ENCODE results near the gene CCR9.
"Not testable (repeated sequence)": the region's sequence is repeated elsewhere in the genome, so short reads cannot be mapped to it uniquely, and the experiment has no call there.

Gene CCR9, protein sequence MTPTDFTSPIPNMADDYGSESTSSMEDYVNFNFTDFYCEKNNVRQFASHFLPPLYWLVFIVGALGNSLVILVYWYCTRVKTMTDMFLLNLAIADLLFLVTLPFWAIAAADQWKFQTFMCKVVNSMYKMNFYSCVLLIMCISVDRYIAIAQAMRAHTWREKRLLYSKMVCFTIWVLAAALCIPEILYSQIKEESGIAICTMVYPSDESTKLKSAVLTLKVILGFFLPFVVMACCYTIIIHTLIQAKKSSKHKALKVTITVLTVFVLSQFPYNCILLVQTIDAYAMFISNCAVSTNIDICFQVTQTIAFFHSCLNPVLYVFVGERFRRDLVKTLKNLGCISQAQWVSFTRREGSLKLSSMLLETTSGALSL

DNA sequence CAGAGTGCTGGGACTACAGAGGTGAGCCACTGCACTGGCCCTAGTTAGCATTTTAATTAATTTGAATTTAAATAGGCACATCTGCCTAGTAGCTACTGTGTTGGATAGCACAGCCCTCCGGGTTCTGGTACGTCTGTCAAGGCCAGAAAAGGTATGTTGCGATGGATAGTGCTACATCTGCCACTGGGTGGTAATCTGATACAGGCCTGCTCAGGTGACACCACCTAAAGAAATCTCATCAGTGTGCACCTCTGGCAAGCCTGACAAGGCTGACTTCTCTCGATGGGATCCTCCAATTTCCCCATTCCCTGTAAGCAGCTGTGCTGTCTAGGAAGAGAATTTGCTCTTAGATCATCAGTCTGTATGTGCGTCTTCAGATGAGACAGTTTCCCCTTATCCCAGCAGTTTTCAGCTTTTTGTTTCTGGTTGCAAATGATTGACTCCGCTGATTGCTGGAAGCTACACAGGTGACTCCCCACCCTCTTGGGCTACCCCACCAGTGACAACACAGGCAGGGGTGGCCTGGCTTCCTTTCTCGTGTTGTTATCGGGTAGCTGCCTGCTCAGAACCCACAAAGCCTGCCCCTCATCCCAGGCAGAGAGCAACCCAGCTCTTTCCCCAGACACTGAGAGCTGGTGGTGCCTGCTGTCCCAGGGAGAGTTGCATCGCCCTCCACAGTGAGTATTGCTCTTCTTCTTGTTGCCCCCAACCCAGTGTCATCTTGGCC lies at the start of gene CCR9:
Gene CCR9 (plus strand): TSS at position 565 of the 727 bp plus-strand sequence. CDS start 8,391 bp downstream, outside the sequence.
- DNase-seq (ENCODE audit: low read depth) = no peak

DNA sequence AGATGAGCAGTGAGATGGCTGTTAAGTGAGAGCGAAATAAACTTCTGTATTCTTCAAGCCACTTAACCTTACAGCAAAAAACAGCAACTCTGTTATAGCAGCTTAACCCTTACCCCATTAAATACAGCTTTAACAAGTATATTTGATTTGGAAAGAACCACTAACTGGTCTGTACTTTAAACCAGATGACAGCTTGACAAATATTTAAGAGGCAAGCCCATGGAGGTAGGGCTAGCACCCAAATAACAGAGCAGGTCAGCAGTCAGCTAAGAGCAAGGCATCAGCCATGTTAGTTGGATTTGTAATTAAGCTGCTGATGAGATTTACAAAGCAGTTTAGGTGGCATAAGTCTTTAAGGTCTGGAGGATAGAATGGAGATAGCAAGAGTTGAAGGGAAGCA lies 47.9 kb upstream of the CCR9 start:
- no peak for DNase-seq (ENCODE audit: low read depth)

DNA sequence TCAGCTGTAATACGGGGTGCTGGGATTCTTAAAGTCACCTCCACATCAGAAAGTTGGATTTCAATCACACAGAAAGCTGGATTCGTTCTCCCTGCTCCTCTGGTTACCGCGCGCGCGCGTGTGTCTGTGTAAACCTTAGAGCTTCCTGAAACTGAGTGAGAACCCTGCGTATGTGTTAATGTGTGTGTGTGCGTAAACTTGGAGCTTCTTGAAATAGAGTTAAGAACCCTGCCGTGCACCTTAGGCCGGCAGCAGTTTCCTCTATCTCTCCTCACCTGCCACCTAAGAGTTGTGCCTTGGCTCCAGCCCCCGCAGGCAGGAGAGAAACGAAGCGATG lies 45.0 kb upstream of the CCR9 start:
- DNase-seq (ENCODE audit: low read depth) = no peak

DNA sequence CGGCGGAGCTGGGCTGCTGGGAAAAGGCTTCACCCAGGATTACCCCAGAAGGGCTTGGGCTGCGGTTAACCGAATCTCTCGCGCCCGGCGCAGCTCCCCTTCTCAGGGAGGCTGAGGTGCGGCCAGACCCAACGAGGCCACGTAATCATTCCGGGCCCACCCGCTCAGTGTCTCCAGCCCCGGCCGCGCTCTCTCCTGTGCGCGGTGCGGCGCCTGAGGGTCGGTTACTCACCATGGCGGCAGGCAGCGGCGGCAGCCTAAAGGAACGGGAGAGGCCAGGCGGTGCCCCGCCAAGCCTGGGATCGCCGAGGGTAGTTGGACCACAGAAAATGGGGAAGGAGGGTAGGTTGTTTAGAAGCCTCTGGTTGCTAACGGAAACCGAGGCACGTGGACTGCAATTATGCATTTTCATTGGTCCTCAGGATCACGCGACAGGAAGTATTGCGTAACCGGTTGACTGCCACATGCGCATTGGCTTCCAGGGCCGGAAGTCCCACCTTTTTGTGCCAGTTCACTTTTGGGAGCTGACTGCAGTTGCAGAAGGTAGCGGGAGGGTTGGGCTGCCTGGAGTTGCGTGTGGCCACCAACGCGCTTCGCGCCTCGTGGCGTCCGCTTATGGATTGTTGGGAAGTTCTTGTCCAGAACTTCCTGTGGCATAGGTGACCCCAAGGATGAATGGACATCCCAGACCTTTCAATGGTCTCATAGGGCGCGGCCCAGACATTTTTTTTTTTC lies 44.4 kb upstream of the CCR9 start, which contains the start of gene LZTFL1:
Gene LZTFL1 (minus strand): TSS at position 363 of the 735 bp plus-strand sequence. CDS start 128 bp downstream, at position 235.
- peak; percentile 58 for DNase-seq (ENCODE audit: low read depth)

DNA sequence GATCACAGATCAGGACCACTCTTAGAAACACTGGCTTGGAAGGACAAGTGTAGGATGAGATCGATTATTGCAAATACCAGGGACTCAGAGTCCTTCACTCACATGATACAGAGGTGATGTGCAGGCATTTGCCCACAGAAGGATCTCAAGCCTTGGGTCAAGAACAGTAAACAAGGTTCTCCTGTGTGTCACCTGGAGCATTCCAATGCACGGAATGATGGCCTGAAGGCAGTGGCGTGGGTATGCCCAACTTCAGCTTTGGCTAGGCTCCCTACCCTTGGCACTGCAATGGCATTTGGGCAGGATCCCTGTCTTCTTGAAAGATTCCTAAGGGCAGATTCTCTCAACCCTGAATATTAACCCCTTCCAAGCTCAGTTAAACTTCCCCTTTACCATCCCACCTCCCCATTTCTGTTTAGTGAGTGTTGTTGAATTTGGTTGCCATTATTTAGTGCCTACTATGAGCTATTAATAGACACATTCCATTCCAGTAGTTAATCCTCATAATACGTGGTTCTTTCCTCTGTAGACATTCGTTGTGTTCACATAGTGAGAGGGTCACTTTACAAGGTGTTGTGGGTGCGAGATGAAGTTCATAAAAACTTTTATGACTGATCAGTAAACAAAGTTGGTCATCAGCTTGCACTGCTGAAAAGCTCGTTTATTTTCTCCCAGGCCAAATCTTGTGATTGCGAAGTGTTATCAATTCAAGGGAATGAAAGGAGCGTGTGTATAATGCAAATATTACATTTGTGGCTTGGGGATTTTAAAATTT lies 43.3 kb upstream of the CCR9 start:
- DNase-seq (ENCODE audit: low read depth) = no peak

DNA sequence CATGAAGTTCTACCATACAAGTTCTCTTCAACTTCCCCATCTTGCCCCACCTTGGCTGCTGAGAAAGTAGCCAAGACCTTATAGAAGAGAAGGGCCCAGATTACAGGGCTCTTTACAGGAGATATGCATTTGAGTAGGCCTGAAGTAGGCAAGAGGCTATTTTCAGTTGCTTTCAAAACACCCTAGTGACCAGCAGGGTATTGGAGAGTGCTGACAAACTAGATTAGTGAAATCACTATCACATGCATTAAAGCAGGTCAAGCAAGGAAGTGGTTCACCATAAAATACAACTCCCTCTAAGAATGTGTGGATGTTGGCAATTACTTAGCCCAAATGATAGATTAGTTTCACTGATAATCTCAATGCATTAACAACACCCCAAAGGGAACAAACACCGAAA lies 41.7 kb upstream of the CCR9 start:
- no peak for DNase-seq (ENCODE audit: low read depth)

DNA sequence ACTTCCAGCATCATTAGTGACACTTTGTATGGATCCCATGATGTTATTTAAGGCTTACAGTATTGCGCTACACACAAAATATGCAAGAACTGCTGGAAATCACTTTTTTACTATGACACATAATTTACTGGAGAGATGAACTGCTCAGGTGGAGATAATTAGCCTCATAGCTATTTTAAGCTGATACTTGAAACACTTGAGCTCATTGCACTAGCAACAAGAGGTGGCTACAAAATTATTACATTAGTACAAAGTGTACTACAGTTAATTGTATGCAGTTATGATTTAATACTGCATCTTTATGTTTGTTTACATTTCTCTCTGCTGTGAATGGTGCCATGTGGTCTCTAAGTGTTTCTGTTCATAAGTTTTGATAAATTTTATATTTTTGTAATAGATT lies 38.0 kb upstream of the CCR9 start:
- DNase-seq (ENCODE audit: low read depth) = no peak

DNA sequence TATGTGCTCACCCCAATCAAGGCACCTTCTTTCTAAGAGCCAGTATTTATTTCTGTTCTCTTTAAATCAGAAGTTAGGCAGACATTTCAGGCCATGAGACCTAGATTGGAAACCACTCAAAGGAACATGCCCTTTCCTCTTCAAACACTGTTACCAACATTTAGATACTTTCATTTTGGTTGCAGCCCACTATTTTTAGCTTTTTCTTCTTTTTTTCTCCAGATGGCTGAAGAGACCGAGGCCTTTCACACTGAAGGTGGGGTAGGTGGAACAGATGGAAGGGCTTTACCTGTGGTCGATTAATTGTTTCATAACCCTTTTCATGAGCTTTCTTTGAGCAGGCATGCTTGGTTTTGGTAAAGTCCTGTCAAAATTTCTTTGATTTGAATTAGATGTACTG lies 33.5 kb upstream of the CCR9 start:
- DNase-seq (ENCODE audit: low read depth) = no peak

DNA sequence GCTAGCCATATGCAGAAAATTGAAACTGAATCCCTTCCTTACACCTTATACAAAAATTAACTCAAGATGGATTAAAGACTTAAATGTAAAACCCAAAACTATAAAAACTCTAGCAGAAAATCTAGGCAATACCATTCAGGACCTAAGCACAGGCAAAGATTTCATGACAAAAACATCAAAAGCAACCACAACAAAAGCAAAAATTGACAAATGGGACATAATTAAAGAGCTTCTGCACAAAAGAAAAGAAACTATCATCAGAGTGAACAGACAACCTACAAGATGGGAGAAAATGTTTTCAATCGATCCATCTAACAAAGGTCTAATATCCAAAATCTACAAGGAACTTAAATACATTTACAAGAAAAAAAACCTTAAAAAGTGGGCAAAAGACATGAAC lies 30.0 kb upstream of the CCR9 start:
- DNase-seq (ENCODE audit: low read depth) = not testable (repeated sequence)

DNA sequence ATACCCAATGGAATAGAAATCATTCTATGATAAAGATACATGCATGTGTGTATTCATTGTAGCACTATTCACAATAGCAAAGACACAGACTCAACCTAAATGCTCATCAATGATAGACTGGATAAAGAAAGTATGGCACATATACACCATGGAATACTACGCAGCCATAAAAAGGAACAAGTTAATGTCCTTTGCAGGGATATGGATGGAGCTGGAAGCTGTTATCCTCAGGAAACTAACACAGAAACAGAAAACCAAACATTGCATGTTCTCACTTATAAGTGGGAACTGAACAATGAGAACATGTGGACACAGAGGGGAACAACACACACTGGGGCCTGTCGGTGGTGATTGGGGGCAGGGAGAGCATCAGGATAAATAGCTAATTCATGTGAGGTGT lies 29.3 kb upstream of the CCR9 start:
- not testable (repeated sequence) for DNase-seq (ENCODE audit: low read depth)

DNA sequence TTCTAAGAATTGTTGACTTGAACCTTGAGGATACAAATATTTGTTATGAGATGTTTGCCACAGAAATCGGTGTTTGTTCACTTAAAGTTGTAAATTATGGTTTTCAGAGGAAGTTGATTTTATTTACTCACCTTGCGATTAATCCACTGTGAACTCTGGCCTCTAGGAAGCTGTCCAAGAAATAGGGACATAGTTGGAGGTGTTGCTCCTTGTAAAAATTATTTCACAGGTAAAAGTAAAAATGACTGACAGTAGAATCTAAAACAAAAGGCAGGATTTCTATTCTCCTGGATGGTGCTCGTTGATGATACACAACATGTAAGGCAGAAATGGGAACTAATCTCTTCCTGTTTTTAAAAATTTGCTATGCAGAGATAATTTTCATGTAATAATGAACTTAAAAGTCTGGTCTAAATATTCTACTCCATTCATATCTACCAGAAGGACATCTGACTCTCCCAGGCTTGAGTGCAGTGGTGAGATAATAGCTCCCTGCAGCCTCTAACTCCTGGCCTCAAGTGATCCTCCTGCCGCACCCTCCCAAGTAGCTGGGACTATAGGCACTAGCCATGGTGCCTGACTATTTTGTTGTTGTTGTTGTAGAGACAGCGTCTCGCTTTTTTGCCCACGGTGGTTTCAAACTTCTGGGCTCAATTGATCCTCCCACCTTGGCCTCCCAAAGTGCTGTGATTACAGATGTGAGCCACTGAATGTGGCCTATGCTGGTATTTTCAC lies 27.4 kb upstream of the CCR9 start:
- no peak for DNase-seq (ENCODE audit: low read depth)

DNA sequence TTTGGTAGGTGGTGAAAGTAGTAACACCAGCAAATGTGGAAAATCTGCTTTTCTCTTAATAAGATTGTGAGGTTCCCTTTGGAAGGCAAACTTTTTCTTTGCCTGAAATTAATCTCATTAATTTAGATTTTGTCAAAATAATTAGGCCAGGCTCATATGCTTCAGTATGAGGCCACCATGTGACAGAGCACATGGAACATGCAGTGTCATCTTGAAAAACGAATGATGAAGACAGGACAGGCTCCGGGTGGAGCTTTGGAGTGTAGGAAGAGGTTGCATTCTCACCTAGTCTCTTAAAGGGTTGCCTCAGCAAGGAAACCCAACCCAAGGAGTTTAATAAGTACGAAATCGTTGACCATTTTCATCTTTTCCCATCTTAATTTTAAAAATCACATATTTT lies 25.9 kb upstream of the CCR9 start:
- no peak for DNase-seq (ENCODE audit: low read depth)

DNA sequence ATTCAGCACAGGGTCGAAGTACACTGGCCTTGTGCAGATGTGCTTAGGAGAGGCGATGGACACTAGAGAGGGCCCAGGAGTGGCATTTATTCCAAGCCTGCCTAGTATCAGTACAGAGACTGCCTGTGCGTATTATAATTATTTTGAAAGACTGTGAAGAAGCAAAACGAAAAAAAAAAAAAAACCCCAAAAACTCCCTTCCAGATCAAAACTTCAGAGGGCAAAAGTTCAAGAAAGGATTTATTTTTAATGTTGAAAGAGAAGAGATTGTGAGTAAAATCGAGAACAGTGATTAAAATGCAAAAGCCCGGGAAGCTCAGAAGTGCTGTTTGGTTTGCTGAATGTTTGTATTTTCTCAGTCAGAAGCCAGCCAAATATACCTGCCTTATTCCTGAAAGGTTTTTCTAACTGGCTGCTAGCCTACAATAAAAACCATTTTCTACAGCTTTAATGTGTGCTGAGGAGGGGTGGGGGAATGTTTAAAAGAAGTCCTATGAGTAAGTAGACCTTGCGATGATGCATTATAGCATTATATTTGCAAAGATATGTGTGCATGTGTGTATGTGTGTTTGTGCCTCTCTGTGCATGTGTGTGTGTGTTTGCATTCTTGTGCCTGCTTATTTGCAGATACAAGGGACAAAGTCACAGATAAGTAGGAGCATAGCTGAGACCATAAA lies 25.2 kb upstream of the CCR9 start:
- no peak for DNase-seq (ENCODE audit: low read depth)

DNA sequence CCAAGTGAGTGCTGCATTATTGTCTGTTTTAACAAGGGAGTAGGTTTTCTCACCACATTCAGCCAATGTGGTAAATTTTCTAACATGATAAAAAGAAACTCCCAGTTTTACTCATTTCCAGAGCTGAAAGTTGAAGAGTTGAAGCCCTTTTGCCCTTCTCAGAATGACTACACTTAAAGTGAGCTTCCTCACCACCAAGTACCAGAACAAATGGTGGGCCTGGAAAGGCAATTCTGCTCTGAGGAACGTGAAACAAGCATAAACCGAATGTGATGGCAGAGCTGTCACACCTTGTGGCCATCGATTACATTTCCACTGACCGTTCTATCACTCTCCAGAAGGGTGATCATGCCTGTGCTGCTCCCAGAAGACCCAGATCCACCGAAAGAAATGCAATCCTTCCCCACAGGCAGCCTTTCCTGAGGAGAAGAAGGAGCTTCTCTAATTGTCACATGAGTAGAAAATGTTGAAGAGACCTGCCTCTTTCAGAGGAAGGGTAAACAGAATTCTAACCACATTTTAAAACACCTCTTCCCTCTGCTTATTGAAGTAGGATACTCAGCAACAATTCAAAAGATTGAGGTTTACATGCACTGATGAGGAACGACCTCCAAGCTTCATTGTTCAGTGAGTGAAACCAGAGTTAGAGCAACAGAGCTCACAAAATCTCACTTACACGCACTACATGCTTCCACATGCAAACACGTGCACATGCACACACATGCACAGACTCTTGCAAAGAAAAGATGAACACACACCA lies 21.4 kb upstream of the CCR9 start:
- no peak for DNase-seq (ENCODE audit: low read depth)

DNA sequence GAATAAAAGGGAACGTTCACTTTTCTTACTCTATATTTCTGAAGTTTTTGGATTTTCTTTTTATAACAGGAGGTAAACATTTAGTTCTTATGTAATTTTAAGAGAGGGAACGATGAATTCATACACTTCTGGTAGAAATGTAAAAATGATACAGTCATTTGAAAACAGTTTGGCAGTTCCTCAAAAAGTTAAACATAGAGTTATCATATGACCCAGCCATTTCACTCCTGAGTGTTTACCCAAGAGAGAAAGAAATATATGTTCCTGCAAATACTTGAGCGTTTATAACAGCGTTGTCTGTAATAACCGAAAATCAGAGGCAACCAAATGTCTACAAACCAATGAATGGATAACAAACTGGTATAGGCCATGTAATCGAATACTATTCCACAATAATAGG lies 20.8 kb upstream of the CCR9 start:
- DNase-seq (ENCODE audit: low read depth) = no peak

DNA sequence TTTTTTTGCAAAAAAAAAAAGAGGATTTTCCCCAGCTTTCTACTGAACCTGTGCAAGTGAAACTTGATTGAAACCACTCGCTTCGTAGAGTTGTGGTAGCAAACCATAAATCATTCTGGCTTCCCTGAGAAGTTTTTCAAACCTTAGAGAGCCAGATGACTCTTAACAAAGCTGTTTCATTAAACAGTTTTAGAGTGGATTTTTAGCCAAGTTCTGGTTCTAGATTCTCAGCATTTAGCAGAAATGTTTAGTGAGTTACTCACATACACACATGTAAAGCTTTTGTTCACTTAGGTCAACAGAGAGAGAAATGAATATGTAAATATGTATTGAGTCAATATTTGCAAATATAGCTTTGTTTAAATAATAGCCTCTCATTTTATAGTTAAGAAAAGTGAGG lies 18.1 kb upstream of the CCR9 start:
- DNase-seq (ENCODE audit: low read depth) = no peak

DNA sequence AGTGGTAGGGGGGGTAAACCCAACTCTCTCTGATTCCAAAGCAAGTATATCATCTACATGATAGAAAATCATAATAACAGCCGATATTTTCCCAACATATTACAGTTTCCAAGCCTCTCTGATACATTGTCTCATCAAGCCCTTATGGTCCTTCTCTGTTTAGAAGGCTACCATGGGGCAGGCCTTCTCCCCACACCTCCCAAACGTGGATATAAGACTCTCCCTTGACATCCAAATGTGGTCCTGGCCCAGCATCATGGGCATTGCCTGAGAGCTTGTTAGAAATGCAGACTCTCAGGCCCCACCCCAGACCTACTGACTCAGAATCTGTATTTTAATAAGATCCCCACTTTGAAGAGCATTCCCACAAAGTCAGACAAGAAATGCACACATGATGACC lies 17.7 kb upstream of the CCR9 start:
- no peak for DNase-seq (ENCODE audit: low read depth)

DNA sequence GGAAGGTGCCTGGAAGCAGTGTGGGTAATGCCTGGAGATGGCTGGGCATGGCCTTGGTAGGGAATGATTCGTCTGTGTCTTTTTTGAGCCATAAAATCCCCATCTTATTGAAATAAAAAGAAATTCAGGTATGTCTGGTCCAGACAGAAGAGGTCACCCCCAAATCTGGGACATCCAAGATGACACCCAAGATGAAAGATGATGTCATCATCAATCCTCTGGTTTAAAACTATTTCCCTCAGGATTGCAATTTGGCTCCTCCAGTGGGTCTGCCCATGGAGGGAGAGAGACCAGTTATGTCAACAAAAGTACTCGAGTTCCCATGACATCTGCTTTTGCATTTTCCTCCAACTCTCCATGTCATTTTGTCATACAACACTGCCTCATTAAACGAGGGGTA lies 16.7 kb upstream of the CCR9 start:
- DNase-seq (ENCODE audit: low read depth) = no peak

DNA sequence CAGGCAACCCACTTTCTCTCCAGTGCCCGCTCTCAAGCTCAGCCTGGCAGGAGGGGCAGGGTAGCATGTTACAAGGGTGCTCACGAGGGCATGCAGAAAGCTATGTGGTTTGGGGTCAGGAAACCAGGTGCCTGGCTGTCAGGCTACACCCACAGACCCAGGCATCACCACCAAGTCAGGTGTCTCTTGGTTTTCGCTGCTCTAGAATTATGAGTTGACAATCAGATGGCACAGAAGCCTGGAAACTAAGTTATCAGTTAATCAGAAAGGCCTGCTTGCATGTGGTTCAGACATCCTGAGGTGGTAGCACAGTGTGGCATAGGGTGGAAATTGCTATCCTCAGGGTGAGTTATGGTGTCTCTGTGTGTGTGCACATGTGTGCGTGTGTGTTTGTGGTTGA lies 16.2 kb upstream of the CCR9 start:
- no peak for DNase-seq (ENCODE audit: low read depth)

DNA sequence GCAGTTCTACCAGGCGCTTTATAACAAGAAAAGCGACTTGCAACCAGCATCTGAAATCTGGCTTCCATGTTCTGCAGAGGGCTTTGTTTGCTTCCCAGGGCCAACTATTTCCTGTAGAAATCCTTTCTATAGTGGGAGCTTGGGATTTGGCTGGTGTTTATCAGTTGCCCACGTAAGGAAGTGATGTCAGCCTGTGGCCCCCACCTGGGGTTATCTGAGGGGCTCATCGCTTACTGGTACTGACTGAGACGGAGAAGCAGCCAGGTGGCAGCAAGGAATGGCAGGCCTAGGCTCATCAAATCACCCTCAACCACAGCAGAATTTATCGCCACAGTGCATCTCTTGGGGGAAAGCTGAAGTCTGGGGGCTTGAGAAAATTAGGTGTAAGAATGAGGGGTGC lies 14.6 kb upstream of the CCR9 start:
- DNase-seq (ENCODE audit: low read depth) = no peak

All from stimulated activated CD8-positive, alpha-beta memory T cell treated with anti-CD3 and anti-CD28 coated beads, Interleukin-15, amount 100 ng/mL, for 24 hours (primary cell).